Ishikawa (cell line): ENCODE measurements around the gene GBA3.

Source experiments
- CEBPB ChIP-seq: IDR thresholded peaks from 2 replicates; pipeline ENCODE4 v1.6.1; 2012
- CREB1 ChIP-seq: IDR thresholded peaks from 2 replicates; pipeline ENCODE4 v1.6.1; 2012; ENCODE audit warnings: low read depth
- EGR1 ChIP-seq: IDR thresholded peaks from 2 replicates; pipeline ENCODE4 v1.6.1; 2012
- EP300 ChIP-seq: IDR thresholded peaks from 2 replicates; pipeline ENCODE4 v1.6.1; 2012; ENCODE audit warnings: borderline replicate concordance
- FOXM1 ChIP-seq: IDR thresholded peaks from 2 replicates; pipeline ENCODE4 v1.6.1; 2012; ENCODE audit warnings: low read depth, borderline replicate concordance
- MAX ChIP-seq: IDR thresholded peaks from 2 replicates; pipeline ENCODE4 v1.6.1; 2012
- NFIC ChIP-seq: IDR thresholded peaks from 2 replicates; pipeline ENCODE4 v1.6.1; 2012
- TAF1 ChIP-seq: IDR thresholded peaks from 2 replicates; pipeline ENCODE4 v1.6.1; 2012; ENCODE audit warnings: low read depth, mild to moderate bottlenecking
- TCF12 ChIP-seq: IDR thresholded peaks from 2 replicates; pipeline ENCODE4 v1.6.1; 2012; ENCODE audit warnings: low read depth
- TEAD4 ChIP-seq: IDR thresholded peaks from 2 replicates; pipeline ENCODE4 v1.6.1; 2012
- YY1 ChIP-seq: IDR thresholded peaks from 2 replicates; pipeline ENCODE4 v1.6.1; 2012; ENCODE audit warnings: low read depth
- ZBTB7A ChIP-seq: IDR thresholded peaks from 2 replicates; pipeline ENCODE4 v1.6.1; 2012; ENCODE audit warnings: low read depth
- TF ChIP-seq, protein P1 (sequence below): IDR thresholded peaks from 2 replicates; pipeline ENCODE4 v1.6.1; 2012; ENCODE audit warnings: low read depth, mild to moderate bottlenecking

- TF ChIP-seq CREB1 = no peak
- TF ChIP-seq ZBTB7A = no peak
- no peak for TF ChIP-seq MAX
- no peak for TF ChIP-seq EP300
- TF ChIP-seq TCF12 = no peak
- TF ChIP-seq, protein P1, sequence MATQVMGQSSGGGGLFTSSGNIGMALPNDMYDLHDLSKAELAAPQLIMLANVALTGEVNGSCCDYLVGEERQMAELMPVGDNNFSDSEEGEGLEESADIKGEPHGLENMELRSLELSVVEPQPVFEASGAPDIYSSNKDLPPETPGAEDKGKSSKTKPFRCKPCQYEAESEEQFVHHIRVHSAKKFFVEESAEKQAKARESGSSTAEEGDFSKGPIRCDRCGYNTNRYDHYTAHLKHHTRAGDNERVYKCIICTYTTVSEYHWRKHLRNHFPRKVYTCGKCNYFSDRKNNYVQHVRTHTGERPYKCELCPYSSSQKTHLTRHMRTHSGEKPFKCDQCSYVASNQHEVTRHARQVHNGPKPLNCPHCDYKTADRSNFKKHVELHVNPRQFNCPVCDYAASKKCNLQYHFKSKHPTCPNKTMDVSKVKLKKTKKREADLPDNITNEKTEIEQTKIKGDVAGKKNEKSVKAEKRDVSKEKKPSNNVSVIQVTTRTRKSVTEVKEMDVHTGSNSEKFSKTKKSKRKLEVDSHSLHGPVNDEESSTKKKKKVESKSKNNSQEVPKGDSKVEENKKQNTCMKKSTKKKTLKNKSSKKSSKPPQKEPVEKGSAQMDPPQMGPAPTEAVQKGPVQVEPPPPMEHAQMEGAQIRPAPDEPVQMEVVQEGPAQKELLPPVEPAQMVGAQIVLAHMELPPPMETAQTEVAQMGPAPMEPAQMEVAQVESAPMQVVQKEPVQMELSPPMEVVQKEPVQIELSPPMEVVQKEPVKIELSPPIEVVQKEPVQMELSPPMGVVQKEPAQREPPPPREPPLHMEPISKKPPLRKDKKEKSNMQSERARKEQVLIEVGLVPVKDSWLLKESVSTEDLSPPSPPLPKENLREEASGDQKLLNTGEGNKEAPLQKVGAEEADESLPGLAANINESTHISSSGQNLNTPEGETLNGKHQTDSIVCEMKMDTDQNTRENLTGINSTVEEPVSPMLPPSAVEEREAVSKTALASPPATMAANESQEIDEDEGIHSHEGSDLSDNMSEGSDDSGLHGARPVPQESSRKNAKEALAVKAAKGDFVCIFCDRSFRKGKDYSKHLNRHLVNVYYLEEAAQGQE = no peak
- TF ChIP-seq CEBPB = no peak
- no peak for TF ChIP-seq NFIC
- no peak for TF ChIP-seq YY1
- no peak for TF ChIP-seq TAF1
- no peak for TF ChIP-seq EGR1
- no peak for TF ChIP-seq FOXM1
- TF ChIP-seq TEAD4 = no peak
These were observed 12.6 kb upstream of the GBA3 start for GRCh38 chr4:22680065-22680642.
